Ascending aorta (tissue), 2 donors: ENCODE results near the gene MAP3K21. TPM values are rescaled to one million over a fixed set of nuclear protein-coding genes. Genes with fewer than 3 reads are reported as not detected.

Source experiments
- DNase-seq, 2 donors: peaks; one replicate each; pipeline ENCODE4 v3.0.0-alpha.2; 2019; ENCODE audit warnings: low spot score in 2 of 2
- H3K27ac ChIP-seq, 2 donors: fragments of 200-600 bp; sonication (generic); one replicate each; pipeline ENCODE4 v1.5.1; 2016 to 2017; ENCODE audit warnings: mild to moderate bottlenecking in 1 of 2
- H3K27me3 ChIP-seq: fragments of 200-600 bp; sonication (generic); one replicate; pipeline ENCODE4 v1.5.1; 2017
- H3K36me3 ChIP-seq, 2 donors: fragments of 200-600 bp; sonication (generic); one replicate each; pipeline ENCODE4 v1.5.1; 2016
- H3K4me1 ChIP-seq, 2 donors: fragments of 200-600 bp; sonication (generic); one replicate each; pipeline ENCODE4 v1.5.1; 2016 to 2017; ENCODE audit warnings: mild to moderate bottlenecking in 1 of 2
- H3K4me3 ChIP-seq, 2 donors: fragments of 200-600 bp; sonication (generic); one replicate each; pipeline ENCODE4 v1.5.1; 2016 to 2017; ENCODE audit warnings: mild to moderate bottlenecking in 1 of 2
- H3K9me3 ChIP-seq, 2 donors: fragments of 200-600 bp; sonication (generic); one replicate each; pipeline ENCODE4 v1.5.1; 2016
- CTCF ChIP-seq, 3 experiments: fragments of 200-600 bp in 2 of 3; fragments of 450-650 bp in 1 of 3; sonication (generic) in 2 of 3; IDR thresholded peaks; one replicate each; pipeline ENCODE4 v1.5.1; 2016 to 2019; ENCODE audit warnings: antibody characterized with exemption in 3 of 3, mild to moderate bottlenecking in 1 of 3, moderate library complexity in 1 of 3
- intact Hi-C: fragments of 100-400 bp; cut with DNase I; formaldehyde crosslinking; loops from one replicate; pipeline ENCODE4 v1.15.1; 2023
- total RNA-seq: library from RNA; depleted of rRNA; stranded (reverse); fragments of >200 nt; gene quantifications from one replicate; pipeline ENCODE4 v1.1.0, GENCODE V29; 2016

The MAP3K21 gene
- total RNA-seq, 1 donor from 2014 or later: 2.6 TPM

- Histone ChIP-seq H3K9me3 (no peaks in the 10 kb centered on the region), H3K36me3 (peaks cover 0 to 15% of the 10 kb centered on the region in 2 donors), H3K4me1 (no peaks in the 10 kb centered on the region), H3K27me3 (no peaks in the 10 kb centered on the region), H3K27ac (no peak overlapping the region), H3K4me3 (no peak overlapping the region)
- no peak for DNase-seq
- intact Hi-C loops: no loop called here
- no peak for TF ChIP-seq CTCF (IDR thresholded peaks at IDR 0.05)
Observed at GRCh38 chr1:233383984-233384383, 56.5 kb downstream of the MAP3K21 start.

DNA sequence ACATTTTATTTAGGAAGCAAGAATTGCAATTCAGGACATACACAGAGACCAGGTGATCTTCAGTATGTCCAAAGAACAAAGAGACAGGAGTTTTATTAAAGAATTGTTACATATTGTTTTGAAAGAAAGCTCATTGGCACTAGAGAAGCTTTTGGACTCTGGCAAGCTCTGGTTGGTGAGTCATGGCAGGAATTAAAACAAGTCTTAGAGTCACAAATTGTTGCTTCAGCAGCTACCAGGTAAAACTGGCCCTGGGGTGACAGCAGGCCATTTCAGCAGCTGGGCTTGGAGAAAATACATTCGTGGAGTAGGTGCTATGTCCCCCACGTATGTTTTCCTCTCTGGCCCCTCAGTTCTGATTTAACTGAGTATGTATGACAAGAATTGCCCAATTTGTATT is 58.8 kb downstream of the MAP3K21 start:
- intact Hi-C loops: no loop called here
- H3K9me3 ChIP-seq: no peaks in the 10 kb centered on the region
- H3K27ac ChIP-seq: no peak overlapping the region
- H3K4me1 ChIP-seq: no peaks in the 10 kb centered on the region
- no peaks in the 10 kb centered on the region for H3K27me3 ChIP-seq
- no peak overlapping the region for H3K4me3 ChIP-seq
- H3K36me3 ChIP-seq: peaks cover 0 to 10% of the 10 kb centered on the region in 2 donors
- TF ChIP-seq CTCF (IDR thresholded peaks at IDR 0.05): no peak
- DNase-seq: no peak

DNA sequence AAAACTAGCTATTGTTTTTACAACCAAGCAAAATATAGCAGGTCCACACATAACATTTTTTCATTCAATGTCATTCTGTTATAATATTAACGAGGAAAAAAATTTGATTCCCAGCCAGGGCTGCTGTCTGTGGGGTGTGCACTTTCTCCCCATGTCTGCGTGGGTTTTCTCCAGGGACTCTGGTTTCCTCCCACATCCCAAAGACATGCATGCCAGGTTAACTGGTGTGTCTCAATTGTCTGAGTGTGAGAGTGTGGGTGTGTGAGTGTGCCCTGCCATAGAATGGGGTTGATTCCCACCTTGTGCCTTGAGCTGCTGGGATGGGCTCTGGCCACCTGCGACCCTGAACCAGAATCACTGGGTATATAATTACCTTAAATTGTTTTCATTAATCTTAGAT is 60.1 kb downstream of the MAP3K21 start:
- peaks cover 0 to 3% of the 10 kb centered on the region in 2 donors for H3K36me3 ChIP-seq
- no peak for DNase-seq
- H3K27ac ChIP-seq: no peak overlapping the region
- H3K4me3 ChIP-seq: no peak overlapping the region
- no peaks in the 10 kb centered on the region for H3K27me3 ChIP-seq
- H3K4me1 ChIP-seq: no peaks in the 10 kb centered on the region
- TF ChIP-seq CTCF (IDR thresholded peaks at IDR 0.05): no peak
- intact Hi-C loops: no loop called here
- no peaks in the 10 kb centered on the region for H3K9me3 ChIP-seq

GRCh38 chr1:233389169-233389568 is 61.6 kb downstream of the MAP3K21 start:
- Histone ChIP-seq H3K27ac (no peak overlapping the region), H3K4me3 (no peak overlapping the region), H3K4me1 (no peaks in the 10 kb centered on the region), H3K9me3 (no peaks in the 10 kb centered on the region), H3K27me3 (no peaks in the 10 kb centered on the region), H3K36me3 (no peaks in the 10 kb centered on the region)
- no peak for DNase-seq
- intact Hi-C loops: no loop called here
- no peak for TF ChIP-seq CTCF (IDR thresholded peaks at IDR 0.05)

GRCh38 chr1:233389893-233390292 is 62.4 kb downstream of the MAP3K21 start:
- intact Hi-C loops: no loop called here
- no peak overlapping the region for H3K27ac ChIP-seq
- H3K4me1 ChIP-seq: no peaks in the 10 kb centered on the region
- no peak for DNase-seq
- H3K36me3 ChIP-seq: no peaks in the 10 kb centered on the region
- no peaks in the 10 kb centered on the region for H3K27me3 ChIP-seq
- no peaks in the 10 kb centered on the region for H3K9me3 ChIP-seq
- TF ChIP-seq CTCF (IDR thresholded peaks at IDR 0.05): no peak
- H3K4me3 ChIP-seq: no peak overlapping the region
